ENCODE data around the gene TECR. TPM values are rescaled to one million over a fixed set of nuclear protein-coding genes. Genes with fewer than 3 reads are reported as not detected.
A peak's percentile ranks its signal among the peaks of the same experiment; 100 is the strongest.

Gene TECR
- total and polyA plus RNA-seq, 2 of the 13 experiments (the other 11 are each of a cell fraction or from before 2014, with no cell fraction given), result 54.9 to 121 TPM

DNA sequence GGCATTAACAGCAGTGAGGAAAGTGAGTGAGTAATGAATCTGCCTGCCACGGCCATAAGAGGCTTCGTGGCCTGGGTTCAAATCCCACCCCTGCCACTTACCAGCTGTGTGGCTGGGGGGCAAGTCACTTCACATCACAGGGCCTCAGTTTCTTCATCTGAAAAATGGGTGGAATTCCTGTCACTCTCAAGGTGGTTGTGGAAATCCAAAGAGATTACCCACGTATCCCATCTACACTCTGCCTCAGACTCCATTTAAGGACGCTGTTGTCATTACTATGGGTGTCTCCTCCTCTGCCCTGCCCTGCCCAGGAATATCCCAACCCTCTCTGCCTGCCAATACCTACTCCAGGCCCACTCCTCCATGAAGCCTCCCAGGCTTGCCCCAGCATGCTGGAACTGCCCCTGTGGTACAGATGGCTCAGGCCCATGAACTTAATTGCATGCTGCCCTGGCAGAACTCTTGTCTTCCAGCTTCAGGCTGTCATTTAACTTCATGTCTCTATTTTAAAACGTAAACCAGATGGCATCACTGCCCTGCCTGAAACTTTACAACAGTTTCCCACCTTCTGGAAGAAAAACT, 36.5 kb upstream of the TECR start:
- no peak overlapping the region for H3K9ac ChIP-seq (ENCODE audit: insufficient read depth, low read depth, low read length)
- H3K4me1 ChIP-seq (ENCODE audit: insufficient read depth, low read length), result peaks cover 30% of the 10 kb centered on the region
- H3K4me2 ChIP-seq (ENCODE audit: low read depth, low read length), result no peak overlapping the region
- DNase-seq (ENCODE audit: low spot score) (no peak), ATAC-seq (no peak), FAIRE-seq (no peak)
- TF ChIP-seq ZNF629 (CRISPR knock-in tag; conservative IDR thresholded peaks at IDR 0.05), result peak; percentile 84
- TF ChIP-seq ZNF296 (CRISPR knock-in tag; conservative IDR thresholded peaks at IDR 0.05), result no peak
- ChIA-PET CTCF (ENCODE audit: low intra/inter-chr PET ratio, low total read pairs) (no interaction called here), POLR2A (interaction anchor here (1.2 to 8.5 kb wide), 2 partner anchors 25 to 26 kb away, joined by 3 to 123 read pairs; partner anchors contain the start of gene DNAJB1)
- no TSS peak for BruUV-seq (replicated peaks)
- H4K20me1 ChIP-seq (ENCODE audit: insufficient read depth, low read length), result no peaks in the 10 kb centered on the region
- WGBS (ENCODE audit: low lambda C conversion rate), result 87% methylated on average over 5 of the region's 5 CpGs
- H3K36me3 ChIP-seq (replicated peaks in 1 of 2; ENCODE audit: control insufficient read depth in 1 of 2, insufficient read depth in 2 of 2, low read length in 2 of 2), result peaks cover 0 to 3% of the 10 kb centered on the region in 2 experiments; a peak in 1 of 5 replicates
- peaks cover 13% of the 10 kb centered on the region for H3K79me2 ChIP-seq (ENCODE audit: insufficient read depth, low read length)
- no peaks in the 10 kb centered on the region for H3K9me3 ChIP-seq (ENCODE audit: low read length)
- no peak overlapping the region for H2AFZ ChIP-seq (ENCODE audit: low read length)
- in situ Hi-C loops (cut with HindIII; ENCODE audit: extremely low pct_ligation_motif_present, low pct_unique_long_range_greater_than_20kb), result no loop called here
- H3K4me3 ChIP-seq (replicated peaks in 1 of 3; ENCODE audit: insufficient read depth in 1 of 3, low read depth in 2 of 3, low read length in 3 of 3), result no peak overlapping the region
- H3K27ac ChIP-seq (ENCODE audit: extremely low read length, insufficient read depth, low read length), result no peak overlapping the region
- H3K27me3 ChIP-seq (ENCODE audit: control insufficient read depth in 1 of 2, insufficient read depth in 2 of 2, low read length in 2 of 2), result no peaks in the 10 kb centered on the region
- intact Hi-C loops (cut with micrococcal nuclease; ENCODE audit: unreplicated experiment), result no loop called here

DNA sequence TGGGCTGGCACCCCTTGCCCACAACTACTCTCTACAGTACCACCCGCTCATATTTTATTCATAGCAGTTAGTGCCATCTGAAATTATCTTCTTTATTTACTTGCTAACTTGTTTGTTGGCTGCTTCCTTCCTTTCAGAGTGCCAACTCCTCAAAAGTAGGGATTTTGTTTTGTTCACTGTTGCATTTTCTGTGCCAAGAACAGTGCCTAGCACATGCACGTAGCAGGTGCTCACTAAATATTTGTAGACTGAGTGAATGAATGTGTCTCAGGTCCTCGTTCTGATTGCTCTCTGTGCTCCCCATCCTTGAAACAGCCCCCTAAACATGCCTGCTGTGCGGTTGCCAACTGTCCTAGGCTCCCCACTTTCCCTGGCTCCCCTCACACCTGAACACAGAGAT, 35.0 kb upstream of the TECR start:
- BruUV-seq (replicated peaks), result TSS peak; percentile 62
- H3K4me2 ChIP-seq (ENCODE audit: low read depth, low read length), result peak overlapping the region; percentile 97
- H4K20me1 ChIP-seq (ENCODE audit: insufficient read depth, low read length), result no peaks in the 10 kb centered on the region
- ATAC-seq, result no peak
- in situ Hi-C loops (cut with HindIII; ENCODE audit: extremely low pct_ligation_motif_present, low pct_unique_long_range_greater_than_20kb) (no loop called here), intact Hi-C loops (cut with micrococcal nuclease; ENCODE audit: unreplicated experiment) (no loop called here)
- H3K27ac ChIP-seq (ENCODE audit: extremely low read length, insufficient read depth, low read length), result no peak overlapping the region
- 100% methylated on average over 4 of the region's 4 CpGs for WGBS (ENCODE audit: low lambda C conversion rate)
- TF ChIP-seq, protein P1, sequence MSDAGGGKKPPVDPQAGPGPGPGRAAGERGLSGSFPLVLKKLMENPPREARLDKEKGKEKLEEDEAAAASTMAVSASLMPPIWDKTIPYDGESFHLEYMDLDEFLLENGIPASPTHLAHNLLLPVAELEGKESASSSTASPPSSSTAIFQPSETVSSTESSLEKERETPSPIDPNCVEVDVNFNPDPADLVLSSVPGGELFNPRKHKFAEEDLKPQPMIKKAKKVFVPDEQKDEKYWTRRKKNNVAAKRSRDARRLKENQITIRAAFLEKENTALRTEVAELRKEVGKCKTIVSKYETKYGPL (CRISPR knock-in tag; IDR thresholded peaks at IDR 0.05), result no peak
- TF ChIP-seq ZNF501 (CRISPR knock-in tag; IDR thresholded peaks at IDR 0.05), result no peak
- TF ChIP-seq ZNF781 (CRISPR knock-in tag; IDR thresholded peaks at IDR 0.05; ENCODE audit: borderline replicate concordance, not compliant biosample characterization), result no peak
- no peak for TF ChIP-seq PAF1 (CRISPR knock-in tag; IDR thresholded peaks at IDR 0.05)
- TF ChIP-seq, protein P2, sequence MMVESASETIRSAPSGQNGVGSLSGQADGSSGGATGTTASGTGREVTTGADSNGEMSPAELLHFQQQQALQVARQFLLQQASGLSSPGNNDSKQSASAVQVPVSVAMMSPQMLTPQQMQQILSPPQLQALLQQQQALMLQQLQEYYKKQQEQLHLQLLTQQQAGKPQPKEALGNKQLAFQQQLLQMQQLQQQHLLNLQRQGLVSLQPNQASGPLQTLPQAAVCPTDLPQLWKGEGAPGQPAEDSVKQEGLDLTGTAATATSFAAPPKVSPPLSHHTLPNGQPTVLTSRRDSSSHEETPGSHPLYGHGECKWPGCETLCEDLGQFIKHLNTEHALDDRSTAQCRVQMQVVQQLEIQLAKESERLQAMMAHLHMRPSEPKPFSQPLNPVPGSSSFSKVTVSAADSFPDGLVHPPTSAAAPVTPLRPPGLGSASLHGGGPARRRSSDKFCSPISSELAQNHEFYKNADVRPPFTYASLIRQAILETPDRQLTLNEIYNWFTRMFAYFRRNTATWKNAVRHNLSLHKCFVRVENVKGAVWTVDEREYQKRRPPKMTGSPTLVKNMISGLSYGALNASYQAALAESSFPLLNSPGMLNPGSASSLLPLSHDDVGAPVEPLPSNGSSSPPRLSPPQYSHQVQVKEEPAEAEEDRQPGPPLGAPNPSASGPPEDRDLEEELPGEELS (CRISPR knock-in tag; IDR thresholded peaks at IDR 0.05), result no peak
- no peak for TF ChIP-seq HMG20A (CRISPR knock-in tag; IDR thresholded peaks at IDR 0.05; ENCODE audit: borderline replicate concordance)
- TF ChIP-seq IKZF4 (CRISPR knock-in tag; IDR thresholded peaks at IDR 0.05; ENCODE audit: borderline replicate concordance, low read depth, not compliant biosample characterization), result no peak
- no peak for TF ChIP-seq NAIF1 (CRISPR knock-in tag; IDR thresholded peaks at IDR 0.05; ENCODE audit: borderline replicate concordance)
- TF ChIP-seq ERF (CRISPR knock-in tag; IDR thresholded peaks at IDR 0.05), result no peak
- TF ChIP-seq ZNF205 (CRISPR knock-in tag; IDR thresholded peaks at IDR 0.05), result no peak
- no peak for TF ChIP-seq ZNF3 (CRISPR knock-in tag; IDR thresholded peaks at IDR 0.05)
- TF ChIP-seq, protein P3, sequence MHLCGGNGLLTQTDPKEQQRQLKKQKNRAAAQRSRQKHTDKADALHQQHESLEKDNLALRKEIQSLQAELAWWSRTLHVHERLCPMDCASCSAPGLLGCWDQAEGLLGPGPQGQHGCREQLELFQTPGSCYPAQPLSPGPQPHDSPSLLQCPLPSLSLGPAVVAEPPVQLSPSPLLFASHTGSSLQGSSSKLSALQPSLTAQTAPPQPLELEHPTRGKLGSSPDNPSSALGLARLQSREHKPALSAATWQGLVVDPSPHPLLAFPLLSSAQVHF (CRISPR knock-in tag; IDR thresholded peaks at IDR 0.05), result no peak
- no peak for TF ChIP-seq GABPB1 (CRISPR knock-in tag; IDR thresholded peaks at IDR 0.05)
- H3K4me1 ChIP-seq (ENCODE audit: insufficient read depth, low read length), result peaks cover 37% of the 10 kb centered on the region
- peak overlapping the region; percentile 70; the same call in 1 of the 2 replicates for H3K9ac ChIP-seq (ENCODE audit: insufficient read depth, low read depth, low read length)
- H2AFZ ChIP-seq (ENCODE audit: low read length), result no peak overlapping the region
- H3K4me3 ChIP-seq (replicated peaks in 1 of 3; ENCODE audit: insufficient read depth in 1 of 3, low read depth in 2 of 3, low read length in 3 of 3), result 0 out of 6 replicates have a peak overlapping the region, but pooled peaks of 1 of the 3 experiments have one; percentile 84
- DNase-seq (ENCODE audit: low spot score), result no peak
- CTCF ChIA-PET (ENCODE audit: low intra/inter-chr PET ratio, low total read pairs), result no interaction called here
- no peaks in the 10 kb centered on the region for H3K9me3 ChIP-seq (ENCODE audit: low read length)
- peaks cover 13% of the 10 kb centered on the region for H3K79me2 ChIP-seq (ENCODE audit: insufficient read depth, low read length)
- POLR2A ChIA-PET, result interaction anchor here (8.5 kb wide), 1 partner anchor 24 kb away, joined by 123 read pairs; the partner anchor contains the start of gene DNAJB1
- no peaks in the 10 kb centered on the region for H3K36me3 ChIP-seq (replicated peaks in 1 of 2; ENCODE audit: control insufficient read depth in 1 of 2, insufficient read depth in 2 of 2, low read length in 2 of 2)
- H3K27me3 ChIP-seq (ENCODE audit: control insufficient read depth in 1 of 2, insufficient read depth in 2 of 2, low read length in 2 of 2), result no peaks in the 10 kb centered on the region
- FAIRE-seq, result no peak
